CD4-positive, alpha-beta T cell treated with Interleukin-10 for 1 hour (primary cell): Measurements from ENCODE around the gene UBR4.

Experiments used
- DNase-seq: peaks from one replicate; pipeline ENCODE4 v3.0.0-alpha.2; 2020

UBR4 gene

GRCh38 chr1:19137158-19137557 is 72.9 kb downstream of the UBR4 start:
- no peak for DNase-seq

- no peak for DNase-seq
These were observed 76.7 kb downstream of the UBR4 start for GRCh38 chr1:19133360-19133759.

GRCh38 chr1:19130468-19130867 is 79.6 kb downstream of the UBR4 start:
- no peak for DNase-seq

- no peak for DNase-seq
These were observed 81.0 kb downstream of the UBR4 start for GRCh38 chr1:19128968-19129514.

- peak; percentile 24 for DNase-seq
These were observed 85.8 kb downstream of the UBR4 start for GRCh38 chr1:19124273-19124672.

GRCh38 chr1:19123837-19124236 is 86.2 kb downstream of the UBR4 start:
- DNase-seq, result peak; percentile 47

GRCh38 chr1:19122668-19123067 is 87.4 kb downstream of the UBR4 start:
- DNase-seq, result no peak

GRCh38 chr1:19121192-19121591 is 88.9 kb downstream of the UBR4 start:
- DNase-seq, result no peak

- DNase-seq, result no peak
These were observed 90.0 kb downstream of the UBR4 start for GRCh38 chr1:19120070-19120469.

- DNase-seq, result no peak
These were observed 94.8 kb downstream of the UBR4 start for GRCh38 chr1:19115082-19115808.

GRCh38 chr1:19113697-19114092 is 96.4 kb downstream of the UBR4 start:
- DNase-seq, result peak; percentile 39

- no peak for DNase-seq
These were observed 97.0 kb downstream of the UBR4 start for GRCh38 chr1:19112891-19113696.

GRCh38 chr1:19110257-19110927 is 99.7 kb downstream of the UBR4 start:
- DNase-seq, result no peak

GRCh38 chr1:19109545-19109944 is 100.5 kb downstream of the UBR4 start:
- no peak for DNase-seq

GRCh38 chr1:19101244-19101643 is 108.8 kb downstream of the UBR4 start:
- no peak for DNase-seq

- DNase-seq, result no peak
These were observed 110.0 kb downstream of the UBR4 start for GRCh38 chr1:19100028-19100427.

GRCh38 chr1:19096990-19097389 is 113.1 kb downstream of the UBR4 start:
- no peak for DNase-seq

- peak; percentile 34 for DNase-seq
These were observed 113.8 kb downstream of the UBR4 start for GRCh38 chr1:19096036-19096833.

- no peak for DNase-seq
These were observed 118.7 kb downstream of the UBR4 start for GRCh38 chr1:19091196-19091953.

GRCh38 chr1:19089524-19089923 is 120.5 kb downstream of the UBR4 start:
- DNase-seq, result no peak

- no peak for DNase-seq
These were observed 121.2 kb downstream of the UBR4 start for GRCh38 chr1:19088717-19089442.
